ENCODE data around the gene FOXP3.

Gene FOXP3

DNA sequence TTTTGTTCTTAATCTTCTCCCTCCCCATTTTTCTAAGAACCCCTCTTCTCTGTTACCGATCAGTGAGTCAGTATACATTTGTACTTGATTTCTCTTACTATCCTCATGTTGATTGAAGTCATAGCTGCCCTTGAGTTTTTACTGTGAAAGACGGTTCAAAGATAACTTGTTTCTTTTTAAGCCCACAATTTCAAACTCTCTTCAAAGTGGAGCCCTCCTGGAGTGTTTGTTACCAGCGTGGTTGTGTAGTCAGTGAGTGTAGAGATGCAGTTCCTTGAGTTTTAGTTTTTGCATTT lies 13.0 kb upstream of the FOXP3 start:
- peaks cover 0 to 4% (median 0%) of the 10 kb centered on the region in 3 donors for H3K36me3 ChIP-seq
- H3K27ac ChIP-seq = no peak overlapping the region
- H3K9me3 ChIP-seq = no peaks in the 10 kb centered on the region
- H3K4me3 ChIP-seq = no peak overlapping the region
- no peaks in the 10 kb centered on the region for H3K27me3 ChIP-seq
- intact Hi-C loops (cut with DNase I; ENCODE audit: low total_unique reads) = no loop called here
- TF ChIP-seq, protein P1, sequence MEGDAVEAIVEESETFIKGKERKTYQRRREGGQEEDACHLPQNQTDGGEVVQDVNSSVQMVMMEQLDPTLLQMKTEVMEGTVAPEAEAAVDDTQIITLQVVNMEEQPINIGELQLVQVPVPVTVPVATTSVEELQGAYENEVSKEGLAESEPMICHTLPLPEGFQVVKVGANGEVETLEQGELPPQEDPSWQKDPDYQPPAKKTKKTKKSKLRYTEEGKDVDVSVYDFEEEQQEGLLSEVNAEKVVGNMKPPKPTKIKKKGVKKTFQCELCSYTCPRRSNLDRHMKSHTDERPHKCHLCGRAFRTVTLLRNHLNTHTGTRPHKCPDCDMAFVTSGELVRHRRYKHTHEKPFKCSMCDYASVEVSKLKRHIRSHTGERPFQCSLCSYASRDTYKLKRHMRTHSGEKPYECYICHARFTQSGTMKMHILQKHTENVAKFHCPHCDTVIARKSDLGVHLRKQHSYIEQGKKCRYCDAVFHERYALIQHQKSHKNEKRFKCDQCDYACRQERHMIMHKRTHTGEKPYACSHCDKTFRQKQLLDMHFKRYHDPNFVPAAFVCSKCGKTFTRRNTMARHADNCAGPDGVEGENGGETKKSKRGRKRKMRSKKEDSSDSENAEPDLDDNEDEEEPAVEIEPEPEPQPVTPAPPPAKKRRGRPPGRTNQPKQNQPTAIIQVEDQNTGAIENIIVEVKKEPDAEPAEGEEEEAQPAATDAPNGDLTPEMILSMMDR (IDR thresholded peaks at IDR 0.05) = no peak
- no peak for DNase-seq
- peaks cover 0 to 27% (median 4%) of the 10 kb centered on the region in 4 donors for H3K4me1 ChIP-seq

DNA sequence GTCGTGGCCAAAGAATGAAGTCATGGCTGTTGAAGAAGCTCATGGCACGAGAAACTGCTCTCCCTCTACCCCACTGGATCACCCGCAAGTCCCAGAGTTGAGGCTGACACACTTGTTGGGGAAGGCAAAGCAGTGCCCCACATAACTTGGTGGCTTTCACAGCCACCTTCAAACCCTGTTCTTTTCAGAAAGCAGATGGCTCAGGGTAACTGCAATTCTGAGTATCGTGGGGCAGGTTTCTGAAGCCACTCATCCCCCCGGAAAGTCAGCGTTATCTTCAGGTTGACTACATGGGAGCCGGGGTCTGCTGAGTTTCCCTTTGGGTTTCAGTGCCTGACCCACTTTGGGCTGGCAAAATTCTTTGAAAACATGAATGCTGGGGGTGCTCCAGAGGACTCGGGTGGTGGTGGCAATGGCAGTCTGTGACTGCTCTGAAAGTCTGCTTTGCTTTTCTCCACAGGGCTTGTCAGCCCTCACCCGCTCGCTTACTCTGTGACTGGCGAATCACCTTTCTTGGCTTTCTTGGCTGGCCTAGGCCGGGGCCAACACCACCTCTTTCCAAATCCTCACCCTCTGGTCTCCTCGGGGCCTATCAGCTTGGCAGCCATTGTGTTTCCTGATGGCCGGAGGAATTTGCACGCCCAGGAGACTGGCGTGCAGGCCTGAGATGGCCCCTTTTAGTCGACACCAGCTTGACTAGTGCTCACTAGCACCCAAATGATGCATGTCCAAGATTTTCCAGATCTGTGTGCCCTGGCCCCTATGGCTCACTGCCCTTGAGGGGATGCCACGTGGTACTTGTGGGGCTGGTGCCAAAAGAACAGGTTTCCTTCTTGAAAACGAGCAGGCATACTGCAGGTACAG lies 12.4 kb upstream of the FOXP3 start:
- no peaks in the 10 kb centered on the region for H3K9me3 ChIP-seq
- H3K36me3 ChIP-seq = peaks cover 0 to 4% (median 0%) of the 10 kb centered on the region in 3 donors
- intact Hi-C loops (cut with DNase I; ENCODE audit: low total_unique reads) = no loop called here
- TF ChIP-seq, protein P1 (IDR thresholded peaks at IDR 0.05) = no peak
- H3K4me1 ChIP-seq = peaks cover 0 to 33% (median 10%) of the 10 kb centered on the region in 4 donors
- no peak overlapping the region for H3K4me3 ChIP-seq
- no peak overlapping the region for H3K27ac ChIP-seq
- H3K27me3 ChIP-seq = no peaks in the 10 kb centered on the region
- DNase-seq = no peak

DNA sequence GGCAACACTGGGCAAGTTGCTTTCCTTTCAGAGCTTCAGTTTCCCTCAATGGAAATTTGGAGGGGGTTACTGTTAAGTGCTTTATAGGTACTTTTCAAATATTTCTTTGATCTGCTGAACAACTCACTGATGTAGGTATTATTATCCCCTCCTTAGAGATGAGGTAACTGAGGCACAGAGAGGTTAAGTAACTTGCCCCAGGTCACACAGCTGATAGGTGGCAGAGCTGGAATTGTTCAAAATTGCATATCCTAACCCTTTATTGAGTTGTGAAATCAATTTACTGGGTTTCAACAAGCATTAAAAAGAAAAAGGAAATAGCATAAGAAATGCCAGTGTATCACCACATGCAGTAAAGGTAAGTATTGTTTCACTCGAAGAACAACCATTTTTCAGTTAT lies 11.7 kb upstream of the FOXP3 start:
- no peak for DNase-seq
- intact Hi-C loops (cut with DNase I; ENCODE audit: low total_unique reads) = no loop called here

DNA sequence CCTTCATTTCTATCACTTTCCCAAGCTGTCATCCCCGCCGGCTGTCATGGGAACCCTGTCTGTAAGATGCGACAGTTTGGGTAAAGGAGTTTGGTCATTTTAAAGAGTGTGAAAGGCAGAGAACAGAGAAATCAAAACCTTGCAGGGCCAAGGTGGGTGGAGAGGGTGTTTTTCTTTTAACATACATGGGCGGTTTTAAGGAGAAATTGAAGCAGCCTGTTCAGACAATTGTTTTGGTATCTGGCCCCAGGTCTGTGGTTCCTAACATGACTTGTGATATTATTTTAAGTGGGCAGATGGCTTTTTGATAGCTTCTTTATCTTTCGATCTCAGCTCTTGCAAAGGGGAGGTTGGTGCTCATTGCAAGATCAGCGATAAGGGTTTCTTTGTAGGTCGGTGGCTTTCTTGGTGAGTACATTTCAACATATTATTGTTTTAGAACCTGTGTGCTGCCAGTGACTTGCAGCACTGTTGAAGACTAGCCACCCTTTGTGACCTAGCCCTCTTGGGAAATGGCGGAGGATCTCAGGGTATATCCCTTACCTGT lies 8.7 kb upstream of the FOXP3 start:
- DNase-seq = peak in 1 of 2 donors; percentile 16
- H3K9me3 ChIP-seq = no peaks in the 10 kb centered on the region
- TF ChIP-seq, protein P1 (IDR thresholded peaks at IDR 0.05) = no peak
- no peak overlapping the region for H3K4me3 ChIP-seq
- H3K4me1 ChIP-seq = peaks cover 0 to 52% (median 19%) of the 10 kb centered on the region in 4 donors
- no peak overlapping the region for H3K27ac ChIP-seq
- H3K27me3 ChIP-seq = no peaks in the 10 kb centered on the region
- intact Hi-C loops (cut with DNase I; ENCODE audit: low total_unique reads) = no loop called here
- peaks cover 0 to 4% (median 0%) of the 10 kb centered on the region in 3 donors for H3K36me3 ChIP-seq

More for the DNA sequence above, 11.7 kb upstream of the FOXP3 start:
- Histone ChIP-seq H3K4me3 (no peak overlapping the region), H3K9me3 (no peaks in the 10 kb centered on the region), H3K36me3 (peaks cover 0 to 4% (median 0%) of the 10 kb centered on the region in 3 donors), H3K4me1 (peaks cover 0 to 40% (median 13%) of the 10 kb centered on the region in 4 donors), H3K27me3 (no peaks in the 10 kb centered on the region), H3K27ac (no peak overlapping the region)
- TF ChIP-seq, protein P1 (IDR thresholded peaks at IDR 0.05) = no peak

DNA sequence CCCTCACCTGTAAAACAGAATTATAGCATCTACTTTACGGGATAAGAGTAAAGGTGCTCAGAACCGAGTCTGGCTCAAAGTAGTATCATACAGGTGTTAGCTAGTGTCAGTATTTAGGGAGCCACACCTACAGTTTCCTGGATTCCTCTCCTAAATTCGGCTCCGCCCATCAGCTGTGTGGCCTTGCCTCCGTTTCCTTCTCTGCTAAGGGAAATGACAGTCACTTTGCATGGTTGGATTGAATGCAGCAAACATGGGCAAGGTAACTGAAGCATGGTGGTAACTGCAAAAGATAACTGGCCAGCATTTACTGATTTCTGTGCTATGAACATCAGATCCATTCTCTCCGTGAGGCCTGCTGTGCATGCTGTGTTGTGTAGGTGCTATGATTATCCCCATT lies 7.9 kb upstream of the FOXP3 start:
- no peak for DNase-seq
- Histone ChIP-seq H3K4me3 (no peak overlapping the region), H3K27me3 (no peaks in the 10 kb centered on the region), H3K27ac (no peak overlapping the region), H3K4me1 (peaks cover 0 to 52% (median 19%) of the 10 kb centered on the region in 4 donors), H3K36me3 (peaks cover 0 to 4% (median 0%) of the 10 kb centered on the region in 3 donors), H3K9me3 (no peaks in the 10 kb centered on the region)
- intact Hi-C loops (cut with DNase I; ENCODE audit: low total_unique reads) = no loop called here
- TF ChIP-seq, protein P1 (IDR thresholded peaks at IDR 0.05) = no peak

Data from tibial artery (tissue), 4 donors.